GM19351 (cell line): ENCODE data around the gene PLXNB1.

ENCODE experiments used
- ATAC-seq: cut with Tn5 transposase; IDR thresholded peaks from one replicate; pipeline ENCODE4 v1.9.1; 2021; ENCODE audit warnings: mild to moderate bottlenecking, moderate library complexity; ENCODE audit not compliant: unreplicated experiment

The PLXNB1 gene

DNA sequence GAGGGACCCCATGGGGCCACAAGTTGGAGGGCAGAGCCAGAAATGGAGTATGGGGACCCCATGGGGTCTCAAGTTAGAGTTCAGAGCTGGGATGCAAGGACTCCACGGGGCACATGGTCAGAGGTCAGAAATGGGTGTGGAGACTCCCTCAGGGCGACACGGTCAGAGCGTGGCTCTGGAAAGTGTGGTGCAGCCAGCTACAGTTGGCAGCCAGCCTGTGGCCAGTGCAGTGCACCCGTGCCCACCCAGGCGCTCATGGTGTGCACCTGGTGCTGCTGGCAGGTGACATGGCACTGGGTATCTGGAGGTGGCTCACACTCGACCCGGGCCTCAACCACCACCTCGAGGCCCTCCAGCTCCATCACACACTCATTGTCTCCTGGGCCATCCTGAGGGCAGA is 11.2 kb downstream of the PLXNB1 start:
- no peak for ATAC-seq

DNA sequence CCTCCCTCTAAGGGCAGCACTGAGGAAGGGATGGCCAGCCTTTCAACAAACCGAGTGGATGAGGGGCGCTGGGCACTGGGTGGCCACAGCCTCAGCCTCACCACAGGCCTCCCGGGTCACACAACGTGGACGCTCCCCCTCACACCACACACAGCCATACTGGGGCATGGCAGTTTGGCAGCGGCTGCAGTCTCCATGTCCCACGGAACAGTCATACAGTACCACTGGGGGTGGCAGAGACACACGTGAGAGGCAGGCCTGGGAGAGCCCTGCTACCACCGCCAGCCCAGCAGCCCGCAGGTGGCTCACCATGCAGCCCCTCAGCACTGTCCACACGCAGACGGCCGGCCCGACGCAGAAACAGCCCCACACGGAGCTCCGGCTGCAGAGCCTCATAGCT is 11.7 kb downstream of the PLXNB1 start:
- ATAC-seq = no peak

DNA sequence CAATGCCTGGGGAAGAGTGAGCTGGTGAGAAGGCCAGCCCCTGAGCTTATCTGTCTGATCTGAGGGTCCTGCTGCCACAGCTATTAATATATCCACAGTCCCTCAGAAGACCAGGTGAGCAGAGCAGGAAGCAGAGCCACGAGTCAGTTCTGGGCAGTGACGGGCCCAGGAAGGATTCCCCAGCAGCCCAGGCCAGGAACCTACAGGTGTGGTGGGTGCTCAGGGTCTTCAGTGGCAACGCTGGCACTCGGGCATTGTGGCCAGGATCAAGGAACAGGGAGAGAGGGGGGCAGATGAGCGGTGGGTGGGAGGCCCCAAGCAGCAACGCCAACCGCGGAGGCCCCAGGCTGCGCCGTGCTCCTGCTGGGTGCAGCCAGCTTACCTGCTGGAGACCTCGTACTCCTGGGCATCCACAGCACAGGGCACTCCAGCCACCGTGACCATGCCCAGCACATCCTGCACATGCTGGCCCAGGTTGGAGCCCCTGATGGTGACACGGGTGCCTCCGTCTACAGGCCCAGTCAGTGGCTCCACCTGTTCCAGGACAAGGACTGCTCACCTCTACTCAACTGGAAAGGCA is 12.3 kb downstream of the PLXNB1 start:
- no peak for ATAC-seq

DNA sequence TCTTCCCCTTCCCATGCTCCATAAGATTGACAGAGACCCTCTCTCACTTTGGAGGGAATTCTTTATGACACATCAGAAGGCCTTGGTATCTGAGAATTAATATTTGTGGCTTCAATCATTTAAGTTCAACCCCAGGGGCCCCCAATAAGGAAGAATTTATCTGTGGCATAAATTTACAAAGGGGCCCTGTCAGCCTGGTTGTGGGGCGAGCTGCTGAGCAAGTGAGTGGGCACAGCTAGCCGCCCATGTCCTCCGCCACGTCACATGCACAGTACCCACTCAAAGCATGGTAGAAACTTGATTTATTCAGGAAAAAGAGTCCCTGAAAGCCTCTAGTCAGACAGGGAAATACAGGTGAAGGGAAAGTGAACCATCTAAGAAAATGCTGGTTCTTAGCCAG is 13.3 kb downstream of the PLXNB1 start:
- ATAC-seq = no peak

DNA sequence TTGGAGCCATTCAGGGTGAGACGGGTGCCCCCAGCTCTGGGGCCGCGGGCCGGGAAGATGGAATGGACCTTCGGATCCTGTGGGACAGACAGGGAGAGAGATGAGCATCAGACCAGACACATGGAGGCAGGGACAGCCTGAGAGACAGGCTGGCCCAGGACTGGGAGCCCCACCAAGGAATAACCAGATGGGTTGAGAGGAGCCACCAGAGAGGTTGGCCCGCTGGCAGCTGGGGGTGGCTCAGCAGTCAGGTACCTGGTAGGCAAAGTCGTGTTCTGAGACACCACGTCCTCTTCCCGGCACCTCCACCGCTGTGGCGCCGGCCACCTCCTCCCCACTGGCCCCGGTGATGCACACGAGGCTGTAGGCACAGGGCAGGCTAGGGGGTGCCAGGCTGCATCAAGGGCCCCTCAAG is 13.8 kb downstream of the PLXNB1 start:
- no peak for ATAC-seq

DNA sequence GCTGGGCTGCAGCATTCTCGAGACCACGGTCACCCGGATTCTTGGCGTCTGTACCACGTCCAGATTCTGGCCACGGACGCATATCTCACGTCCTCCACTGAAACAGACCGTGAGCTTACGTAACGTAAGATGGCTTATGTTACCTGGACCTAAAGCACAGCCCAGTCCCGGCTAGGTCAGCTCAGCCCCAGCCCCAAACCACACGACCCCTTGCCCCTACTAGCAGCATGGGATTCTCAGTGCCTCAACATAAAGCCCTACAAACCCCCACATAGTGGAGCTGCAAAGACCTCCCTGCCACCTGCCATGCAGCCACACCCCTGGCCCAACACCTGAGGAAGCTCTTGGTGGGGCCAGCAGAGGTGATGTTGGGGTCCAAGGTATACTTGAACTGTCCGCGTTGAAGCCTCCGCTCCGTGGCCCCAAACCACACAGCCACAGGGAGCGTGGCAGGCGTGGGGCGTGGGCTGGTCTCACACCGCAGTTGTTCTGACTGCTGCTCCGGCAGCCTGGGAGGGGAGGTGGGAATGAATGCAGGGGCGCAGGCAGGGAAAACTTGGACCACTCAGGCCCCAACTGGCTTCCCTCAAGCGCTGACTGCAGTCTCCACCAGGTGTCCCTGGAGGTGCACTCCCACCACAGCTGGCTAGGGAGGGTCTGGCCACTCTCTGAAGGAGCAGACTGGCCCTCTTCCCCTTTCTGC is 14.5 kb downstream of the PLXNB1 start:
- no peak for ATAC-seq

DNA sequence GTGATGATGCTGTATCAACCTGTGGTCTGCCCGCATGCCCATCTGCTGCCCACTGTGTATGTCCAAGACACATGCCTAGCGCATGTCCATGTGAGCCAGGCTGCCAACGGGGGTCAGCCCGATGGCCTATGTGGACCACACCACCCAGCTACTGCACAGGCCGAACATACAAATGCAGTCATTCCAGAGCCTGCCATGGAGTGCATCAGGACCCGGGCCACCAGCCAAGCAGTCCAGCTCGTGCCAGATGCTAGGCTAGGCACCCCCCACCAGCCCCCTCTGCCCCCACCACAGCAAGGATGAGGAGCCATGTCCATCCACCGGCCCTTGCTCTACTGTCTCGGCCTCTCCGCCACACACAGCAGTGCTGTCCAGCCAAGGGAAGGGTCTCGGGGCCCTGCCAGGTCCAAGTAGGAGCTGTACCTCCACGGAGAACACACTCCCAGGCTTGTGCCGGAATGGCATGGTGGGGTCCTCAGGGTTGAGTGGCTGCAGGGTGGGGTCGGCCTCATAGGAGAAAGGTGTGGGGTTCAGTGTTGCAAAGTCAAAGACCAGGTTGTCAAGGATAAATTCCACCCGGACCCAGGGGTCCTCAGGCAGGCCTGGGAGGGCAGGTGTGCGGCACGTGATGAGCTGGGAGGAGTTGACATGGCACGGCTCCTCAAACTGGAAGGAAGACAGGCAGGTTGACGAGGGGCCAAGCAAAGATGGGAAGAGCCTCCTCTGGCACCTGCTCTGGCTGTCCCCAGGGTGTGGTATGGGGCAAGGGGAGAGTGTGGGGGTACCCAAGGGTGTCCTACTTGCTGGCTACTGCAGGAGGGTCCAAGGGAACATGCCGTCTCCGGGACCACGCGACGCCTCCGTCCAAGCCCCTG is 15.3 kb downstream of the PLXNB1 start:
- no peak for ATAC-seq

DNA sequence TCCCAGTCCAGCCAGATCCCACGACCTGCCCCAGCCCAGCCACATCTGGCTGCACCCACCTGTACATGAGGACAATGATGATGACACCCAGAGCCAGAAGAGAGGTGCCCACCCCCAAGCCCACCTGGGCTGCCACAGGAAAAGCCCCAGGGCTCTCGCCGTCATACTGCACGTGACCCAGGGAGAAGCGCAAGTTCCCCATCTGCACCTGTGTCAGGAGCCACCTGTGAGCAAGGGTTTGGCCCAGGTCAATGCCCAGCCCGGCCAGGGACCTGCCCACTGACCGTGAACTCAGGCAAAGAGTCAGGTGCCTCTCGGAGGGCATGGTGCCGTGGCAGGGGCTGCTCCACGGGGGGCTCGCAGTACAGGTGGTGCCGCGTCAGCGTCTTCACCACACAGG is 16.3 kb downstream of the PLXNB1 start:
- ATAC-seq = no peak

DNA sequence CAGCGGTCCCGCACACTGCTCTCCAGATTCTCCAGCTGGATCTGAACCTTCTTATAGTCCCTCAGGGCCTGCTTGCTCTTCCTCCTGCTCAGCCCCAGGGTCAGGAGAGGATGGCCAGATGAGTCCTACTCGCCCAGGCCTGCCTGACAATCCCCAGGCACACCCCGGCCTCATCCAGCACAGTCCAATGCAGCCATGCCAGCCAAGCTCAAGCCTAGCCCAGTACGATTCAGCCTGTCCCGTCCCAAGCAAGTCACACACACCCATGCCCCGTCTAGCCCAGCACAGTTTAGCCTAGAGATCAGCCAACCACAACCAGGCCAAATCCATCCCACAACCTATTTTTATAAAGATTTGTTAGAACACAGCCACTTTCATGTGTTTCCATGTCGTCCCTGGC is 16.8 kb downstream of the PLXNB1 start:
- no peak for ATAC-seq

DNA sequence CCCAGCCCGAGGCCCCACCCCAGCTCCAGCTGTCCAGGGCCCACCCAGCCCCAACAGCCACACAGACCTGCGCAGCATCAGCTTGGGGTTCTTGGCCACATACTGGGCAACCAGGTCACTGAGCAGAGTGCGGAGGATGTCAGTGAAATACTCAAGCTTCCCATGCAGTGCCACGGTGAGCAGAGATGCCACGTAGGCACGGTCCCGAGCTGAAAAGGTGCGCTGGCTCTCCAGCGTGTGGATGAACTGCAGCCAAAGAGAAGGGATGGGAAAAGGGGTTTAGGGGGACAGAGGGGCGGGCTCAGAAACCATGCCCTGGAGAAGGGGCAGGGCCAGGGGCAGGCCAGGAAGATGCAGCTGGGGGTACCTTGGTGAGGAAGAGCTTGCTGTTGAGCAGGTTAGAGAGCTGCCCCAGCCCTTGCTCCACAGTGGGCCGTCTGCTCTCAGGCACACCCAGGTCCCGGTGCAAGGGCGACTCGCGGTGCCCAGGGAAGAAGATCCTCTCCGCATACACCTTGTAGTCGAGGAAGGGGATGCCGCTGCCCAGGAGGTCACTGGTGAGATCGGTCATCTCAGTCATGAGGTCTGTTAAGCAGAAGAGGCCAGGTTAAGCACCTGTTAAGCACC is 17.4 kb downstream of the PLXNB1 start:
- ATAC-seq = no peak

DNA sequence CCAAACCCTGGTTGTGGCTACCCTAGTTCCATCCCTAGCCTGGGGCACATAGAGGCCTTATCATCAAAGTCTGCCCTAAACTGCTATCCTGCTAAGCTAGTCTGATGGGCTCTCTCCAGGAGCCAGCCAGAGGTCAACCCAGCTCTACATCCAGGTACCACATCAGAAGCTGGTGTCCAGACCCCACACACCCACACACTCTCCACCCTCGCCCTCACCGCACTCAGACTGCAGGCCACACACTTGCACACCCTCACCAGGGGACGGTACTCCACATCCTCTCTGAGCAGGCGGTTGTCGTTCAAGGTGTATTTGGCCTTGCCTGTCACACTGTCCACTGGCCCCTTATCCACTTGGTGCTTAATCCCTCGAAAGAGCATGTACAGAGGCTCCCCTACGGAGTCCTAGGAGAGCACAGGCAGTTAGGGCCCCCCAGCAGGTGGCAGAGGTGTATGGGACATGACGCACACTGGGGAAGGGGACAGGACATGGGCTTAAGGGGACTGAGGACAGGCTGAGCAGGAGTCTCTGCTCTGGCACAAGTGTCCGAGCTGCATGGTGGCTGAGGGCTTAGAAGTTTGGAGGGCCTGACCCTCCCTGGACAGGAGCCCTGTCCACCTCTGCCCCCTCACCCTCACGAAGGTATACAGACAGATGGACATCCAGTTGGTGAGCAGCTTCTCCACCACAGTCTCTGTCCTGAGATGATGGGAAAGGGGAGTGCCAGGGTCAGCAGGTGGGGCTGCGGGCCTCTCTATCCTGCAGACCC is 18.1 kb downstream of the PLXNB1 start:
- ATAC-seq = no peak

DNA sequence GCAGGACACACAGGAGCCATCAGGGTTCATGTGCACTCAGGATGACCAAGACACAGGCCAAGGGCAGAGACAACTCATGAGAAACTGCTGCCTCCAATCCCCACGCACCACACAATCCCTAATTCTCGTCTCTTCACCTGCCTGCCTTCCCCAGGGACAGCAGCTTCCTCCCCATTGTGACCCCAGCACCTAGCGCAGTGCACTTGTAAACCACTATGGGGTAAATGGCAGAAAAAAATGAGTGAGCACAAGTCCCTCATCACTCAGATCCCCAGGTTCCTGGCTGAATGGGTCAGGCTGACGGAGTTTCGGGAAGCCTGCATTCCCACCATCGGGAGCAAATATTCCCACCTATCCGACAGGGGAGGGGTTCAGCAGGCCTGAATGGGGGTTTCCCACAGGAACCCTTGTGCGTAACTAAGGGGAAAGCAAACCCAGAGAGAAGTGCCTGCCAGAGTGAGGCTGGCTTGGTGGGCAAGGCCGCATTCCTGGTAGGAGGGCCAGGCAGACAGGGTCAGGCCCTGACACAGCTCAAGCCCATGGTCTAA is 18.8 kb downstream of the PLXNB1 start:
- ATAC-seq = no peak

DNA sequence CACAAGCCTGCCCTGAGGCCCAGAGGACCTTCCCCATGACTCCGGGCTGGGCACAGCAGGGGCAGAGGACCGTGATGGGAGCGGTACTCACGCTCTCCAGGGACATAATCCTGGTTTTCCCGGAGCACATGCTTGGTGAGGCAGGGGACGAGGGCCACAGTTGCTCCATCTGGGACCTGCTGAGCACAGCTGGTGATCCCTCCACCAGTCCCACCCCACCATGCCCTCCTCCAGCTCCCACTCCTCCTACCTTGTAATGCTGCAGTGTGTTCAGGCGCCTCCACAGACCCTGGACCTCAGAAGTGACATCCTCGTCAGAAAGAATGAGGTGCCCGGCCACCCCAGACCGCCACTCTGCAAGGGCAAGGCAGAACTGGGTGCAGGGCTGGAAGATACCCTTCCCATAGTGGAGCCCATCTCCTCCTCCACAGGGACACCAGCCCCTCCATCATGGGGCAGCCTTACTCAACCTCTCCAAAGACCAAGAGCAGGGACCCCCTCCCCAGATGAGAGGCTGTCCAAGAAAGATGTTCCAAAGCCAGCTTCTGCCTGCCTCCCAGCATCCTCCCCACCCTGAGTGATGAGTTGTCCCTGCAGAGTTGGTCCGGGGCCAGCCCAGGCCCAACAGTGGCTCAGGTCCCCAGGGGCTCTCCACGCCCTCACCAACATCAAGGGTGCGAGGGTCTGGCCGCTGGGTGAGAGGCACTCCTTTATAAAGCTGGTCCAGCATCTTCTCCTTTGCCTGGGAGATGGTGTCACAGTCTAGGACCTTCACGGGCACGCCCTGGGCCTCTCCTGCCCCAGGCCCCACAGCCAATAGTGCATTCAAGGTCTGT is 19.5 kb downstream of the PLXNB1 start:
- no peak for ATAC-seq

DNA sequence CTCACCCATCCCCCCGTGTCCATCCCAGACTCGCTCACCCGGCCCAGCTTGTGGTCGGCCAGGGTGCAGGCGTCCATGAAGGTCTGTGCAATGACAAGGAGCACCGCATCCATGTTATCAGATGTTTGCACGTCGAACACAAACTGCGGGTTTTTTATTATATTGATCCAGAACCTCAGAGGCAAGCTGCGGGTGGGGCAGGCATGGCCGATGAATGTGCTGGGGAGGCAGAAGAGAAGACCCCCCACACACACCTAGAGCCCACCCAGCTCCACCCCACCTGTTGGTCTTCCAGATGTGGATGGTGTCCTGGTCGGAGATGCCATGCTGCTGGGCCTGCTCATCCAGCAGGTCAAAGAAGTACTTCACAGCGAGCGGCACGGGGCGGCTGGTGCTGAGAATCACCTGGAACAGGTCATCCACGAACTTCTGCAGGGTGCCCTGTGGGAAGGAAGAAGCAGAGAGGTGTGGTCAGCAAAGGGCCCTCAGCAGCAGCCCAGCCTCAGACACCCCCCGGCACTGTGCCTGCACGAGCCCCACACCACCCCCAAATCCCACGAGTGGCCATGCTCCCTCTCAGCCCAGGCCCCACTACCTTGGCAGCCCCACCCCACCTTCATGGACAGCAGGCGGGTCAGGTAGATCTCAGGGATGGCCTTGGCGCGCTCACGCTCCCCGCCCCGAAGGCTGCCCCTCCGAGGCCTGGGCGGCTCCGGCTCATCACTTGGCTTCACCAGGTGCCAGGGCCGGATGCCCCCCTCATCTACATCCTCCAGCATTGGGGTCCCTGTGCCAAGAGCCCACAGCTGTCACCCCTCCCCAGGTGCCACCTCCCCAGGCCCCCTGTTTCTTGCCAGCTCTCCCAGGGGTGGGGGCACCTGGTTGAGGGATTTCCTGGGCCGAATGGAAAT is 20.3 kb downstream of the PLXNB1 start:
- no peak for ATAC-seq

DNA sequence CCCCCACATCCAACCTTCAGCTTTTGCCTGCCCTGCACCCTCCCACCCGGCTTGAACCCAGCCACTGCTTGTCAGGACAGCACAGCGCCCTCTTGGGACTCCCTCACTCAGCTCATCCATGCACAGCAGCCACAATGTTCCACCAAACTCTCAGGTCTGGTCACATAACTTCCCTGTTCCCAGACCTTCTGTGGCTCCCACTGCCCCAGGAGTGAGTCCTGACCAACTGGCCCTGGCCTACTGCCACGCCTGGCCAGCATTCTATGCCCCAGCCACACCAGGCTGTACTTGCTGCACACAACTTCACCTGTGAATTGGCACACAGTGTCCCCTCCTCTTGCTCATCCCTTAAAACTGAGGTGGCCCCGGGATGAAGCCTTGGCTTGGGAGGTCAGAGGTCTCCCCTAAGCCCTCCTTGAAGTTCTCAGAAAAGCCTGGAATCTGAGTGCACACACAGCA is 21.0 kb downstream of the PLXNB1 start:
- no peak for ATAC-seq

DNA sequence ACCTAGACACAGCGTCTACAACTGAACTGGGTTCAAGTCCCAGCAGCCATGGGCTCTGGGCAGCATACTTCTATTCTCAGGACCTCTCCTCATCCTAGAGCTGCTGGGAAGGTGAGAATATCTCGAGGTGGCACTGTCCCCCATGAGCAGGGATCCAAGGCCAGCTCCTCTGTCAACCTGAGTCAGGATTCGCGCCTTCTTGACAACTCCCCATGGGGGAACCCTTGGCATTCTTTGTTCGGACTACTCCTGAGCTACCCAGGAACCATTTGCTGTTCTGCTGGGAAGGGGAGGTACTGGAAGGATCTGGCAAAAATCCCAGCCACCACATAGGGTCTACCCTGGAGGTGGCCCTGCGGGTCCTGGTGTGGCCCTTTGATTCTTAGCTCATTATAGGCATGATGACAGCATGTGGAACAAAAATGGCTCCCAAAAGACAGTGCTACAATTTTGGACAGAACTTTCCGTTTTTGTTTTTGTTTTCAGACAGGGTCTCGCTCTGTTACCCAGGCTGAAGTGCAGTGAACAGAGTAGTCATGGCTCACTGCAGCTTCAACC is 22.3 kb downstream of the PLXNB1 start:
- no peak for ATAC-seq

DNA sequence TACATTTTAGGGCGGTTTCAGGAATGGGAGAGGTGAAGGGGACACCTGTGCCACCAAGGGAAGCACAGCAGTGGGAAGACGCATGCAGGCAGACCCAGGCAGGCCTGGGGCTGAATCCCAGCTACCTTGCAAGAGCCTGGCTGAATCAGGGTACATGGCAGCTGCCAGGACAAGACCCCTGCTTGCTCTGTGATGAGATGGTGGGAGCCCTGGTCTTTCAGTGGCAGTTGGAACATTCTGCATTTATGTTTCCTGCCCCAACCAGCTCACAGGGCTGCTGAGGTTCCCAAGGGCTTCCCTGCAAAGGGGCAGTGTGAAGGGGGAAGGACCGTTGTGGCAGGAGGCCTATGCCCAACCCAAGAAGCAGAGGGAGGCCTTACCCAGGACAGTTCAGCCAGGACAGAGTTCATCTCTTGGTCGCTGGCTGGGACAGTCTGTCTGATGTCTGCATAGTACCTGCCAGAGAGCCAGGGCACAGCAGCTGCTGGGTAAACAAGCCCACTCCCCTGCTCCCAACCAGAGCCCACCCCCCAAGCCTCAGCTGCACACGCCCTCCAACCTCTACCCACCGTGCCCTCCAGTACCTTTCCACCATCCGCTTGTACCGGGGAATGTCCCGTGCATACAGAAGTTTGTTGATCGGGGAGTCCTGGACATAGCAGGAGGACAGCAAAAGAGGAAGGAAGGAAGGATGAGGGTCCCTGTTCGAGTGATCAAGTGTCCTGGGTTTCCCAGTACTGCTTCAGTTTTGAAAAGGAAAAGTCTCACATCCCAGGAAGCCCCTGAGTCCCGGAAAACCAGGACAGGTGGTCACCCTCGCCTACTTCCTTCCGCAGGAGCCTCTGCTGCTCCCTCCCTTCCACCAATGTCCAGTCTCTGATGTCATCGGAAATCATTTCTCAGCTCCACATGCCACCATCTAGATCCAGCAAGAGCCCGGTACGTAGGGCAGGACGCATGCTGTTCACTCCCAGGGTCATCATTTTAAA is 23.1 kb downstream of the PLXNB1 start:
- ATAC-seq = no peak
